Fibroblast of skin of left quadriceps (primary cell): ENCODE data around the gene ST6GAL1.
"Not testable (repeated sequence)": the region's sequence is repeated elsewhere in the genome, so short reads cannot be mapped to it uniquely, and the experiment has no call there.

ENCODE experiments used
- DNase-seq, 2 experiments: peaks; one replicate each; pipeline ENCODE4 v3.0.0-alpha.2; 2013; ENCODE audit warnings: low read depth in 2 of 2

The ST6GAL1 gene

GRCh38 chr3:187021748-187022402 is 91.5 kb downstream of the ST6GAL1 start:
- DNase-seq, result no peak

GRCh38 chr3:187022403-187023029 is 92.2 kb downstream of the ST6GAL1 start:
- no peak for DNase-seq

DNA sequence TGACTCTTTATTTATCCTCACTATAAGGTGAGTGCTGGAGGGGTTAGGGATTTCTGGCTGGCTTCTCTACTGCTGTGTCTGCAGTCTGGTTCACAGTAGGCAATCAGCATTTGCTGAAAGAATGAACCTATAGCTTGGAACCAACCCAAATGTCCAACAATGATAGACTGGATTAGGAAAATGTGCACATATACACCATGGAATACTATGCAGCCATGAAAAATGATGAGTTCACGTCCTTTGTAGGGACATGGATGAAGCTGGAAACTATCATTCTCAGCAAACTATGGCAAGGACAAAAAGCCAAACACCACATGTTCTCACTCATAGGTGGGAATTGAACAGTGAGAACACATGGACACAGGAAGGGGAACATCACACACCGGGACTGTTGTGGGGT is 93.0 kb downstream of the ST6GAL1 start:
- not testable (repeated sequence) for DNase-seq

GRCh38 chr3:187024536-187025226 is 94.4 kb downstream of the ST6GAL1 start:
- DNase-seq, result no peak

DNA sequence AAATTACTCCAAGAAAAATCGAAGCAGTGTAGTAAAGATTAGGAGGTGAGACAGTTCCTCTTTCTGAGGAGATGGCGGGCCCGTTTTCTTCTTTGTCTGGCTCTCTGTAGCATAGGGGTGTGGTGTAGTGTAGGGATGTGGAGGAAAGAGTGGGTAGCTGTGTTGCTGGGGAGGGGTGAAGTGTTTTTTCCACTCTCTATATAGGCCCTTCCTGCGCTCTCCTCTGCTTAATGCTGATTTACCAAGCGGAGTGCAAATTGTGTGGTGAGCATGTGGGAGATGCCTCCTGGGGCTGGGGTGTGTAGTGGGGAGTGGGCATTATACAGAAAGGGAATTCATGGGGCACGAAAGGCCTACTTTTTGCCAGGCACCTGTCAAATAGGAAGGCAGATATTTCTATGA is 94.9 kb downstream of the ST6GAL1 start:
- DNase-seq, result no peak

GRCh38 chr3:187025656-187026316 is 95.5 kb downstream of the ST6GAL1 start:
- no peak for DNase-seq

GRCh38 chr3:187026317-187026670 is 96.0 kb downstream of the ST6GAL1 start:
- no peak for DNase-seq

DNA sequence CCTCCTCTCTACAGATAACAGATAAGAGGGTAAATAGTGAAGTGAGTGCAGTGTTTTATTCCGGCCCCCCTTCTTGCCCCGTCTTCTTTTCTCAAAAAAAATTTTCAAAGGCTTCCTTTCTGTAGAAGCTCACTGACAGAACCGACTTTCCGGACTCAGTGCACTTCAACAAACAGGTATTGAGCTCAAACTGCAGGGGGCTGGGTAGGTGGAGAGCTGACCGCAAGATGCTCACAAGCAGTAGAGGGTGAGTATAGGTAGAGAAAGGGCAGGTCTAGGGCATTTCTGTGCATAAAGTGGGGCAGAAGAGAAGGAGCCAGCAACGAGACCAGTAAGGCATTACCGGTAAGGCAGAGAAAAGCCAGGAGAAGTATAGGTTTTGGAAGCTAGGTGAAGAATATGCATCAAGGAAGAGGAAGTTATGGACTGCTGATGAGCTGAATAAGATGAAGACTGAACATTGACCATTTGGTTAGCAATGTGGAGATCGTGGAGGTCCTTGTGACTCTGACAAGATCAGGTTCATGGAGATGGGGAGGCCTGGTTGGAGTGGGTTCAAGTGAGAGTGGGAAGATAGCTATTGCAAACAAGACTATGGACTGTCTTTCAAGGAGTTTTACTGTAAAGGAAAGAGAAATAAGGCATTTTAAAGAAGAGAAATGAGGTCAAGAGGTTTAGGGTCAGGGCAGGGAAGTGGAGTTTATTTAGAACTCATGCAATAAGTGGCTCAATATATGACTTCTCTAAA is 97.4 kb downstream of the ST6GAL1 start:
- DNase-seq, result no peak

DNA sequence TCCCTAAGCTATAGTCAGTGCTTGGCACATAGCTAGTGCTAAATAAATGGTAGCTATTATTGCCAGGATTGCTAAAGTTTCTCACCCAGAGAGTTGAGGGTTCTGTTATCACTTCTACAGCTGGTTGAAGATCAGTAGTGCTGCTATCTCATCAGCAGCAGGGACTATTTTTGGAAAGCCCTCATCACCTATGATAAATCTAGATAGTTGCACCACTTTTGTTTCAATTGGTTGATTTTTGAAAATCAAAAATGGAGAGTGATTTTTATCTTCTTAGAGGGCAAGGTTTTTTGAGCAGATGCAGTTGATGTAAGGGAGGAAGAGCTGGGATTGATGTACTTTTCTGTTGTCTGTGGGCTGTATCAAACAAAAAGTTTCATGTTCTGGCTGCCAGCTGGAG is 101.6 kb downstream of the ST6GAL1 start:
- no peak for DNase-seq

DNA sequence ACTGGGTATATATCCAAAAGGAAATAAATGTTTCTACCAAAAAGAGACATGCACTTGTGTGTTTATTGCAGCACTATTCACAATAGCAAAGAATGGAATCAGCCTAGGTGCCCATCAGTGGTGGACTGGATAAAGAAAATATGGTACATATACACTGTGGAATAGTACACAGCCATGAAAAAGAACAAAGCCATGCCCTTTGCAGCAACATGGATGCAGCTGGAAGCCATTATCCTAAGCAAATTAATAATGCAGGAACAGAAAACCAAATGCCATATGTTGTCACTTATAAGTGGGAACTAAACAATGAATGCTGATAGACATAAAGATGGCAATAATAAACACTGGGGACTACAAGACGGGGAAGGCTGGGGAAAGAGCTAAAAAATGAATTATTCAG is 106.1 kb downstream of the ST6GAL1 start:
- no peak for DNase-seq

GRCh38 chr3:187039100-187039722 is 108.9 kb downstream of the ST6GAL1 start:
- no peak for DNase-seq

- DNase-seq, result no peak
Measured at GRCh38 chr3:187039723-187040414, 109.5 kb downstream of the ST6GAL1 start.

- DNase-seq, result peak in 1 of 2 experiments; percentile 42
Measured at GRCh38 chr3:187040516-187041361, 110.4 kb downstream of the ST6GAL1 start.

DNA sequence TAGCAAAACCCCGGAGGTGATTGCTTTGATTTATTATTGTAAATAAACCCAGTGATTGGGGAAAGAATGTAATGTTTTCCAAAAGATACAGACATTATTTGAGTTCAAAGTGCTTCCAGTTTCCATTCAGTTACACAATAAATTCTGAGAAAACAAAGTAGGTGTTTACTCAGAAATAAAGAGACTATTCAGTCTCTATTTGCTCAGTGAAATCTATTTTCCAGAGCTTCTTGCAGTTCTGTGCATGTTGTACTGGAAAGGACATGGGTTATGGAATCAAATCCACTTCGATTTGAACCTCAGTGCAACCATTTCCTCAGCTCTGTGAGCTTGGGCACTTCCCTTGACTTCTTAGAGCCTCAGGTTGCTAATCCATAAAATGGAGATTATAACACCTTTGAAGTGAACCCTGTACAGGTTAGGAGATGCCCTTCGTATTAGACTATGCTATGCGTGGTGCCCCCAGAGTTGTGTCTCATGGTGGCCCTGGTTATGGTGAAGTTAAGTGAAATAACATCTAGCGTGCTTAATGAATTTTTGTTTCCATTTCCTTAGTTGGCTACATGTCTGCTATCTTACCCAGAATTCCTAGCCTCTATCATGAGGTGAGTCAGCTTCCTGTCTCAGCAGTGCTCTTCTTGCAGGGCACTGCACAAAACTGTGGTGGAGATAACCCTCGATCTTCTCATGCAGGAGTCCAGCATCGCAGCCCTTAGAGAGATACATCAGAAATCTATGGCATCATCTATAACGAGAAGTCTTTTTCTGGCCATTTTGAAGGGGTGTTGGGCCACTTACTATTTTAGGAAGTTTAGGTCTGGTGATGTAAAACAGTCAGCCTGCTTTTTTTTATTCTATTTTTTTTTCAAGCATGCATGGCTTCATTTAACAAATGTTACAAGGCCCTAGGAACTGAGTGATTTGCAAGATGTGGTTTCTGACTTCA is 111.3 kb downstream of the ST6GAL1 start:
- DNase-seq, result no peak

DNA sequence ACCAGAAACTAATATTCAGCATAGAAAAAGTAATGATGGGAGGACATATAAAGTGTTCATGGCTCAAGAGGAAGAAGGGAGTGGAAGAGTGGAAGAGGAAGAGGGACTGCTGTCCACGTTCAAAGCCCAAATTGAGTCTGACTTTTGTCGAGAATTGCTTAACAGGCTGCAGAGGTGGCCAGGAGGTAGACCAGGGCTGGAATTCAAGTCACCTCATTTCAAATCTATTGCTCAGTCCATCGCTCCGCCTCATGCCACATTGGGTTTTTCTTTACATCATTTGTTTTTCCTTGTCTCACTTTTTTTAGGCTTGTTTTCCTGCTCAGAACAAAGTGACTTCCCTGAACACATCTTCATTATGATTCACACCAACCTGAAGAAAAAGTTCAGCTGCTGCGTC is 112.0 kb downstream of the ST6GAL1 start:
- DNase-seq, result no peak

GRCh38 chr3:187042874-187043458 is 112.6 kb downstream of the ST6GAL1 start:
- no peak for DNase-seq

- DNase-seq, result no peak
Measured at GRCh38 chr3:187044206-187044605, 113.9 kb downstream of the ST6GAL1 start.

GRCh38 chr3:187044867-187045552 is 114.7 kb downstream of the ST6GAL1 start:
- DNase-seq, result no peak
